ENCODE results near the gene MAGEB17.

The MAGEB17 gene

GRCh38 chrX:16167181-16167580 is at the start of gene MAGEB17:
Gene MAGEB17, plus strand, starts transcription at chrX:16167481. Its CDS starts 2,902 bp downstream, at chrX:16170383.
- no peak for DNase-seq (ENCODE audit: low spot score)
- no peak for ATAC-seq (ENCODE audit: low read depth)
- H3K27ac ChIP-seq (ENCODE audit: poor library complexity, severe bottlenecking): no peak within 1 kb of the TSS
- H3K36me3 ChIP-seq (ENCODE audit: low read depth): no peaks in the 10 kb centered on the region
- TF ChIP-seq CTCF (IDR thresholded peaks at IDR 0.05; ENCODE audit: poor library complexity, severe bottlenecking): no peak
- no peaks in the 10 kb centered on the region for H3K27me3 ChIP-seq (ENCODE audit: insufficient read depth, poor library complexity, severe bottlenecking)
- no peaks in the 10 kb centered on the region for H3K9me3 ChIP-seq (ENCODE audit: severe bottlenecking)
- H3K4me1 ChIP-seq (ENCODE audit: insufficient read depth, poor library complexity, severe bottlenecking): no peaks in the 10 kb centered on the region
- H3K4me3 ChIP-seq (ENCODE audit: severe bottlenecking): no peak within 1 kb of the TSS

GRCh38 chrX:16119353-16120220 is 47.7 kb upstream of the MAGEB17 start:
- no peaks in the 10 kb centered on the region for H3K36me3 ChIP-seq (ENCODE audit: low read depth)
- TF ChIP-seq CTCF (IDR thresholded peaks at IDR 0.05; ENCODE audit: poor library complexity, severe bottlenecking): no peak
- ATAC-seq (ENCODE audit: low read depth) (no peak), DNase-seq (ENCODE audit: low spot score) (no peak)
- no peak overlapping the region for H3K27ac ChIP-seq (ENCODE audit: poor library complexity, severe bottlenecking)
- no peaks in the 10 kb centered on the region for H3K9me3 ChIP-seq (ENCODE audit: severe bottlenecking)
- H3K4me3 ChIP-seq (ENCODE audit: severe bottlenecking): no peak overlapping the region
- H3K4me1 ChIP-seq (ENCODE audit: insufficient read depth, poor library complexity, severe bottlenecking): no peaks in the 10 kb centered on the region
- H3K27me3 ChIP-seq (ENCODE audit: insufficient read depth, poor library complexity, severe bottlenecking): no peaks in the 10 kb centered on the region

- no peaks in the 10 kb centered on the region for H3K27me3 ChIP-seq (ENCODE audit: insufficient read depth, poor library complexity, severe bottlenecking)
- ATAC-seq (ENCODE audit: low read depth) (no peak), DNase-seq (ENCODE audit: low spot score) (no peak)
- H3K4me3 ChIP-seq (ENCODE audit: severe bottlenecking): no peak overlapping the region
- no peak for TF ChIP-seq CTCF (IDR thresholded peaks at IDR 0.05; ENCODE audit: poor library complexity, severe bottlenecking)
- H3K36me3 ChIP-seq (ENCODE audit: low read depth): no peaks in the 10 kb centered on the region
- no peak overlapping the region for H3K27ac ChIP-seq (ENCODE audit: poor library complexity, severe bottlenecking)
- H3K9me3 ChIP-seq (ENCODE audit: severe bottlenecking): no peaks in the 10 kb centered on the region
- H3K4me1 ChIP-seq (ENCODE audit: insufficient read depth, poor library complexity, severe bottlenecking): no peaks in the 10 kb centered on the region
These were observed 46.9 kb upstream of the MAGEB17 start for GRCh38 chrX:16120431-16120830.

GRCh38 chrX:16123222-16123786 is 44.0 kb upstream of the MAGEB17 start, which contains the start of gene GRPR:
Gene GRPR, plus strand, starts transcription at chrX:16123565. Its CDS starts 389 bp downstream, at chrX:16123954.
- Histone ChIP-seq H3K4me1 (ENCODE audit: insufficient read depth, poor library complexity, severe bottlenecking) (no peaks in the 10 kb centered on the region), H3K27ac (ENCODE audit: poor library complexity, severe bottlenecking) (no peak within 1 kb of the TSS), H3K9me3 (ENCODE audit: severe bottlenecking) (no peaks in the 10 kb centered on the region), H3K27me3 (ENCODE audit: insufficient read depth, poor library complexity, severe bottlenecking) (no peaks in the 10 kb centered on the region), H3K36me3 (ENCODE audit: low read depth) (no peaks in the 10 kb centered on the region), H3K4me3 (ENCODE audit: severe bottlenecking) (no peak within 1 kb of the TSS)
- peak; percentile 96 for ATAC-seq (ENCODE audit: low read depth)
- peak; percentile 71 for DNase-seq (ENCODE audit: low spot score)
- peak; percentile 74 for TF ChIP-seq CTCF (IDR thresholded peaks at IDR 0.05; ENCODE audit: poor library complexity, severe bottlenecking)
